ENCODE results near the gene IGF2.

- TF ChIP-seq EP300 (IDR thresholded peaks at IDR 0.05) (no peak), POLR2A (IDR thresholded peaks at IDR 0.05) (no peak), CTCF (IDR thresholded peaks at IDR 0.05) (no peak)
Measured at GRCh38 chr11:2102883-2103213, 36.3 kb downstream of the IGF2 start.
